HG03342 (cell line): Measurements from ENCODE around the gene AOPEP.
"Not testable (repeated sequence)": the region's sequence is repeated elsewhere in the genome, so short reads cannot be mapped to it uniquely, and the experiment has no call there.

Experiments
- ATAC-seq: cut with Tn5 transposase; IDR thresholded peaks from one replicate; pipeline ENCODE4 v1.9.1; 2021; ENCODE audit warnings: mild to moderate bottlenecking, moderate library complexity; ENCODE audit not compliant: unreplicated experiment

The AOPEP gene

DNA sequence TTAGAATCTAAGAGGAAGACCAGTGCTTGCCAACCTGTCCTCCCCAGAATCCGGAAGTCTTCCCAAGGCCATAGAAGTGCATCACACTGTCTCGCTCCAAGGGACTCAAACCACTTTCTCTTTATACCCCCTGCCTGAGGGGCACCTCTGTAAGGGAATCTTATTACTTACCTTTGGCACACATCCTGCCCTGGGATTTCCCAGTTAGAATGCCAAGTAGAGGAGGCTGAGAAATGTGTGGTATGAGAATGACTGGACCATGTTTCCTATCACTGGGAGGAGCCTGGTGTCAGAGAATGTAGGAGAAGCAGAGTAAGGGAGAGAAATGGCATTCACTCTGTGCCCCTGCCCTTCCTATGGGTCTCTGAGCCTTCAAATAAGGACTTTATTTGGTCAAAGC is 85.8 kb downstream of the AOPEP start:
- ATAC-seq, result no peak

DNA sequence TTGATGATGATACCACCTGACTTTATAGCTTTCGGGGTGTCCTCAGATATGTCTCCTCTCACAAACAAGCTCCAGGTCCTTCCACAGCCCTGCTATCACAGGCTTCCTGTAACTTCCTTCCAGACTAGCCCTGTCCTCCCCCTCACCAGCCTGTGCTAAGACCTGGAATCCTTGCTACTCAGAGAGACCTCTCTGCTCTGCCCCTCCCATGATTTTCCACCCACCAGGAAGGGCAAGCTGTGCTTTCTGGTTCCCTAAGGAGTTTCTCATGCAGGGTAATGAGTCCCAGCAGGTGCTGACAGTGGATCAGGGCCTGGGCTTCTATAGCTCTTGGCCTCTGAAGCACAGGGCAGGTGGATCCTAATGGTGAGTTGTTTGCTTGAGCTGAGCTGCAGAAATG is 86.9 kb downstream of the AOPEP start:
- ATAC-seq, result no peak

DNA sequence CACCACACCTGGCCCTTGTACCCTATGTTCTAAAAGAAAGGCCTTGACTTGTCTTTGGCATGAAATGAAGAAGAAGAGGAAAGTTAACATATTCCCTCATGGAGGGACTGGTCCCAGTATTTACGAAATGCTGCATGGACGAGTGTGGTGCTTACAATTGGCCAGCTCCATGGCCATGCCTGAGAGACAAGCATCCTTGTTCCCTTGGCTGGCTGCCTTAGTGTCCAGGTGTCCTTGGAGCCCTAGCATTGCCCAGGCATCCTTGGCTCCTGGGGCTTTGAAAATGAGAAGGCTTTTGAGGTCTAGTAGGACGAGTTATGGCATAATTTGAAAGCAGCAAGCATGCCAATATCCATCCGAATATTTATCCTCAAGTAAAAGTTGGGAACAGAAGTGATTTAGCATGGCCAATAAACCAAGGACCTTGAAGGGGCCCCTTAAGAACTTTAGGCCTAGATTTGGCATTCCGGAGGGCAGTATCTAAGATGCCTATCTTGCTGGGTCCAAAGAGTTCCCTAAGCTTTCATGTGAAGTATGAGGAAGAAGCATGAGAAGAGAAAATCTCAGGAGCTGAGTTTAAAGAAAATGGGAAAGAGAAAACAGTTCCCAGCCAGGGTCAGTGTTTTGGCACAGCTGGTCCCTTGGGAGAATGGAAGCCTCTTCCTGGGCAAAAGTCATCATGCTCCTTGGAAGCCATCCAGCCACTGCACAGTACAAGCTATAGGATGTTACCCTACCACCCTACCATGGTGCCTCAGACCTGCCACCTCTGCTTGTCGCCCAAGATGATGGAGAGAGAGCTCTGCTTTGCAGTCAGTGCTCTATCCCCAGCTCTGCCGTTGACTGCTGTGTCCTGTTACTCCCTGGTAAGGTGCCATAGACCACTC is 91.0 kb downstream of the AOPEP start:
- ATAC-seq, result no peak

DNA sequence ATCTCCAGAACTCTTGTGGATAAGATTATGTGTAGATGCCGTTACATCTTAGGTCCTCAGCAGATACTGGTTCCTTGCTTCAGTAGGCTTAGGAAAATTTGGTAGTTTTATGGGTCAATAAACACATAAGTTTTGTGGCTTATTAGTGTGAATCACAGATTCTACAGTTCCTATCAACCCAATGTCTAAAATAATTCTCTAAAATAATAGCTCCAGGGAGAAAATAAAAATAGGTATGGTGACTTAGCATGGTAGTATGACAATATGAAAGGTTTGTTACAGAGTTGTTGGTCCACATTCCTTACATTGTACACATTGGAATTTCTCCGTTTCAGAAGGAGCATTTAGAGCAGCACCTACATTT is 91.7 kb downstream of the AOPEP start:
- no peak for ATAC-seq

DNA sequence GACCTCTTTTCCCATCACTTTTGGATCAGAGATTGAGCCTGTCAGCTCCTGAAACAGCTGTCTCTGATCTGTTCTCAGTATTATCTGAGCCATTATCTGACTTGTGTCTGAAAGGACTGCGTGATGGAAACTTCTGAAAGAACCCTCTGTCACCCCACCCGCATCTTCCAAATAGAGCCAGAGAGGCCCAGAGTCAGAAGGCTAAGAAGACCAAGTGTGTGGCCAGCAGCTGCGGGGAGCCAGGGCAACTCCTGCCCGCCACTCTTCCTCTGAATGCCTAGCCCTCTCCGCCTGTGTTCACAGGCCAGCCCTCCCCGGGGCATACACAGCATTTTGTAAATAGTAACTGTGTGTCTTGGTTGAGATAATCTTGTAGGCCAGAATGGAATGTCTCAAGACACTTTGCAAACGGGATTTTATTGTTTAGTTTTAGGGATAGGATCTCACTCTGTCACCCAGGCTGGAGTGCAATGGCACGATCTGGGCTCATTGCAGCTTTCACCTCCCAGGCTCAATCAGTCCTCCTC is 92.7 kb downstream of the AOPEP start:
- ATAC-seq, result no peak

DNA sequence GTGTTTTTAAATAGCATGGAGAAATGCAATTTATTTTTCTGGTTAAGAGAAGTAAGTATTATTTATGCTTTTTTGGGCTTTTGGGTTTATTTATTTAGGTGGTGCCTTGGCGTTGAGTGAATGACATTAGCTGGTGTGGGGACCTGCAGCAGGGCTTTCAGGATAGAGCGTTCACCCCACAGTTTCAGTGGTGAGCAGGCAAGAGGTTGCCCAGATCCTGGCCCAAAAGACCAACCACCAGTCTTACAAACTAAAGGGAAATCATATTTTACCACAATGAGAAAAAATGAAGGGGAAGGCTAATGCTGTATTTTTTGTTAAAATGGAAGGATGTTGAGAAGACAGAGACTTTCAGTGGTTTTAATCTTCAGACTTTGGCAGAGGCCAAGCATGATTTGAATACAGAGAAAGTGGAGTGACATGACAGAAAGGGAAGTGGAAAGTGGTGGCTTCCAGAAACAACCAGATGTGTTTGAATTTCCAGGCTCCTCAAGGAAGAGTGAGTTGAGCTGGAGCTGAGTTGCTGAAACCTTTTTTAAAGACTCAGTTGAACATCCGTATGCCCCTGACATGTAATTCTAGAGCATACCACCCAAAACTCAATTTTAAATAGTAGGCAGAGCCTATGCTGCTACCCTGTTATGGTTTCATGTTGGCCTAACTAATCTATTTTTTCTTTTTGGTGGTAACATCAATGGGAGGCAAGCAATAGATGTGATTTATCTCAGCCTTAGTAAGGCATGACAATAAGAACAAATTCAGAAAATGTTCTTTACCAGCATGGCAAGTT is 94.8 kb downstream of the AOPEP start:
- peak; percentile 86 for ATAC-seq

DNA sequence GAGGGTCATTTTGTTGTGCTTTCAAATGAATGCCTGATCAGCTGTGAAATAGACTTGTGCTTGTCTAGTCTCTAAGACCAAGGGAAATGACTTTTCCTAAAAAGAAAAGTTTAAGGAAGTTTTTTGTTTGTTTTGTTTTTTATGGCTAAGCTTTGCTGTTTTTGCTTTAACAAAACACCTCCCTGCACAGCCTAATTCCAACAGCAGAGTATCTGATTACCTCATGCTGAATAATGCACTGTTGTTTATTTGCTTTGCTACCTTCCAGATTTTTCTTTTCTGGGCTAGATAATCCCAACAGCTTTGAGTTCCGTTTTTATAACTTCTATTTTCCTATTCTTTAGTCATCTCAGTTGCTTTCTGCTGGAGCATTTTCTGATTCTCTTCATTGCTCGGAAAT is 95.8 kb downstream of the AOPEP start:
- no peak for ATAC-seq

DNA sequence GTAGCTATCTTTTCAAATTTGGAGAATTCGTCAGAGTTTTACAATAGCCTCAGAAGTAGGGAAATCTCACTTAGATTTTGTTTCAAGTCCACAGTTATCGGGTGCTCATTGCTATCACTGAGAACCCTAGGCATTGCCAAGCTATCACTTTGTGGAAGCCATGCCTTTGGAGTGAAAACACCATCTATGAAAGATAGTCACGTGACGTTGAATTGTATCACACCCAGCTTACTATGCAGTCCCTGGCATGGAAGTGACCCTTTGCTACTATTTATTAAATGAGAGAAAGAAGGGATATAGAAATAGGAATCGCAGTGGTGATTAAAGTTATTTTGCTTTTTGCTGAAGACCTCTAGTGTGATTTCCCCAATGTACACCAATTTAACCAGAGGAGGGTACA is 97.2 kb downstream of the AOPEP start:
- no peak for ATAC-seq

DNA sequence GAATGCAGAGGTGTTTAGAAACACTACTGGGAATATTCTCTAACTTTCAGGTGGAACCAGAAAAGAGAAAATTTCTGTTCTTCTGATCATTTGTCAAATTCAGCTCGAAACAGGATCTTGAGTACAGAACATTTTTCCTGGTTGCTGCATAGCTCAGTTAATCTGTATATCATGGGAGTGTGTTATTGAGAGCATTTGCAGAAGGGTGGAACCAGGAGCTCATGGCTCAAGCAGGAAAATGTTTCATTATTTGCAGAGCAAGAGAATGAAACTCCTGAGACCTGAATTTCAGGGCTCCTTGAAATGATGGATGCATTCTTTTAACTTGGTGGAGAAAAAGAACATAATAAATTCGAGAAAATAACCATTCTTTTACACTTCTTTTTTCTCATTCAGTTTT is 97.9 kb downstream of the AOPEP start:
- ATAC-seq, result no peak

DNA sequence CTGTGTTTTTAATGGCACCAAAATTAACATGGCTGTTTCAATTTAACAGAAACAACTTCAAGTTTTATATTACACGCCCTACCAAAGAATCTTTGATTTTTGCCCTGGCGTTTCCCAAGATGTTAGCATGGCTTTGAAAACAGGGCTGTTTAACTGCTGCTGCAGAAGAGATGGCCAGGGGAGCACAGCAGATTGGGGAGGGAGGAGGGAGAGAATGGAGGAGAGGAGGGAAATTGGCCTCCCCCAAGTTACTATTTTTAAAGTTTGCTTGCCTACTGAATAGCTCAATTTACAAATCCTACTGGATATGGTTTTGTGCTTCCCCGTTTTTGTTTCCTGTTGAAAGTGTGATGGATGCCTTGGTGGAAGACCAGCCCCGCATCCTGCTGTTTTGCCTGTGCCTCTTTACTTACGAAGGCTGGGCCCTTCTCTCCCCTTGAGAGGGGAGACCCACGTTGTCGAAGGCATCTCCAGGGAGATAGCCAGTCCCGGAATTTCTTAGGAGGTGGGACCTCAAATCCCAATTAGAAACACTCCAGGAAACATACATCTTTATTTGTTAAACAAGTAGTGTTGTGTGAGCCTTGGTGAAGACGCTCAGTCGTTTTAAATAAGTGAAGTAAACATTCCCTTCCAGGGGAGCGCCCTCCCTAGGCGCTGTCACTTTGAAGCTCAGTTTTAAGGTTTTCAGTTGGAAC is 98.6 kb downstream of the AOPEP start:
- ATAC-seq, result no peak

DNA sequence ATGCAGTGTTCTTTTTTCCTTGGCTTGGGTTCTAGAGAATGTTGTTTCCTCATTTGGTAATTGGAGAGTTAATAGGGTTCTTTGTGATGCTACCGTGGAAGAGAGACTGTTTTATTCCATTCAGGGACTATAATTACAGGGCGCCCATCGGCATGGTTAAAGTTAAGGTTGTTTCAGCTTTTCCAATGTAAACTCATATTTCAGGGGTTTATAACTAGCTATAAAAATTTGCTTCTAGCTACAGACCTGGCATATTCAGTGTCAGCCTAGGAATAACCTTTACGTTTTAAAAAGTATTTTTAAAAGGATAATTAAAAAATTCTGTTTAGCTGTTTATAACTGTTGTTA is 99.1 kb downstream of the AOPEP start:
- ATAC-seq, result no peak

DNA sequence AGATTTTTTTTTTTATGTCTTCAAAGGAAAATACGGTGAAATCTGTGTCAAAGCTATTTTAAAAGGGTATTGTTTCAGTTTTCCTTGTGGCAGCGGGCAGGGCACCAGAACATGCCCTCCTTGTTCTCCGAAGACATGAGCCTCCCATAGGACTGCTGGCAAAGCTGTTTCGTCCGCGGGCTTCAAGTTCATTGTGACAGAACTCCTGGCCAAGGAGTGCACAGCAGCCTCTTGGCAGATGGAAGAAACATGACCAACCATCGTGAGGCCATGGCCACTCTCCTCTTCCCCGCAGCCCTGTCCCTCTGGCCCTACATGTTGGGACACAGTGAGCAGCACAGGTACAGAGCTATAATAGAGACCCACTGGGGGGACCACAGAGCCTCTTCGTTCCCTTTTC is 99.5 kb downstream of the AOPEP start:
- no peak for ATAC-seq

DNA sequence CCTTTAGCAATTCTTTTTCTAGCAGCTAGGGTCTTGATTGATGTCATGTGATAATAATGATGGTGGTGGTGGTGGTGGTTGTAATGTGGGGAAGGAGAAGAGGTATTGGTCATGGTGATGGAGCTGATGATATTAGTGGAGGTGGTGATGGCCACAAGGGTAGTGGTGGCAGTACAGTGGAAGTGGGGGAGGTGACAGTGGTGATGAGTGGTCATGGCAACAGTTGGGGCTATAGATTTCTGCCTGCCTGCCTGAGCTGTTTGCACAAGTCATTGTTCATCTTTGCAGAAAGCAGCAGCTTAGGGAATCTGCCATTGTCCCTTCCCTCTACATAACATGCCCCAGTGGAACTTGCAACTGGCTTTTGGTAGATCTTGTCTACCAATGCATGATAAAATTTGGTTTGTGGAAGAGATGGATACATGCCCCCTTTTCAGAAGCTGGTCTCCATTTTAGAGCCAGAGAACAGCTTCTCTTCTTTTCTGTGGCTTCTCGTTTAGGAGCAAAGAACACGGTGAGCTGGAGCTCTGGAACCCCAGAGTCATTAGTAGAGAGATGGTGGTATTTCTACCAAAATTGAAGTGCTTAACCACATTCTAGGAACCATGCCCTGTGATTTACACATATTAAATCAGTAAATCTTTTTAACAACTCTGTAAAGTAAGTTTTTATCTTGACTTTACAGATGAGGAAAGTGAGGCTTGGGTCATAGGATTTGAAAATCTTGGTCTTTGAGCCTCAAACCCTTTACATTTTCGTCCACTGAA is 100.3 kb downstream of the AOPEP start:
- ATAC-seq, result no peak

DNA sequence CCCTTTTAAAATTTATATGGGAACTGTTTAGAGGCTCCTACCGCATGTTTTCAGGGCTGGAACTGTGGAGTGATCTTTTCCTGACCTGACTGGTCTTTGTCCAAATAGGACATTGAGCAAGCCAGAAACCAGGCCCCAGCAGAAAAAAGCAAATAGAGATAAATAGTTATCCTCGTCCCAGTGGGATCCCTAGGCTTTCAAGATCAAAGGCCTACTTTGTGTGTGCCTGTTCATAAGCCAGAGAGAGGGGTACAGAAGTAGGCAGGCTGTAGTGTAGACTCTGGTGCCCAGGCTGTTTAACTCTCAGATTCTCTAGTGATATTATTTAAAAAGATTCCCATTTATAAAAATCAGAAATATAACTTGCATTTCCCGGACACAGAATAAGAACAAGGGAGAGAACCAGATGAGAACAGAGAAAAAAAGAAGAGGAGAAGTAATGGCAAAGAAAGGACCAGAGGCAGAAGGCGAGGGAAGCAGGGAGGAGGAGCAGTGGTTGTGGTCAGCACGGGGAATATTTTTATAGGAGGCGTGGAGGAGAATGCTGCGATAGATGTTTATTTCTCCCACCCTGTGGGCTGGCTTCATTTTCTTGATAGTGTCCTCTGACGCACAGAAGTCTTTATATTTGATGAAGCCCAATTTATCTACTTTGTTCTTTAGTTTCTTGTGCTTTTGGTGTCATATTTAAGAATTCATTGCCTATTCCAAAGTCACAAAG is 101.2 kb downstream of the AOPEP start:
- ATAC-seq, result no peak

DNA sequence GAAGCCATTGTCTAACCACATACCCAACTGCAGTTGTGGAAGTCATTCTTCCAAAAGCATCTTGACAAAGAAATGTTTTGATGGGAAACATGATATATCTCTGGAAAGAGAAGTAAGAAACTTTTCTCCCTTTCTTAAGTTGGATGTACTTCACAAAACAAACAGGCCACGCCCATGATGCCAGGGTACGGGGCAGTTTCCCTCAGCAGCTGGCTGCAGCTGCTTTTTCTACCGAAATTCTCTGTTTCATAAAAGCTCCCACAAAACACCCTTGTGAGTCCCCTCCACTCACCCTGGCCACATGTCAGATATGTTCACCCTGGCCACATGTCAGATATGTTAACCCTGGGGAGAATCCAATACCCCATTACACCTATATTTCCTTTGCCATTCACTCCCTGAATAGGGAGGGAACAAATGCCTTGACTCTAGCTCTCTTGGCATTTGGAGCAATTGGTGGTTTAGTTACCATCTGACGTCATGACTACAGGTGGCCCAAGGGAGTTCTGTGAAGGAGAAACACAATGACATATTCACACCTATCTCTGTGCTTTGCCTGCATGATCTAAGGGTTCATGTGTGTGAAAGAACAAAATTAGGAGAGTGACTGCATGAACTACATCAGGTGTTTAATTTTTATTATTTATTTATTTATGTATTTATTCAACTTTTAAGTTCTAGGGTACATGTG is 103.0 kb downstream of the AOPEP start:
- ATAC-seq, result no peak

DNA sequence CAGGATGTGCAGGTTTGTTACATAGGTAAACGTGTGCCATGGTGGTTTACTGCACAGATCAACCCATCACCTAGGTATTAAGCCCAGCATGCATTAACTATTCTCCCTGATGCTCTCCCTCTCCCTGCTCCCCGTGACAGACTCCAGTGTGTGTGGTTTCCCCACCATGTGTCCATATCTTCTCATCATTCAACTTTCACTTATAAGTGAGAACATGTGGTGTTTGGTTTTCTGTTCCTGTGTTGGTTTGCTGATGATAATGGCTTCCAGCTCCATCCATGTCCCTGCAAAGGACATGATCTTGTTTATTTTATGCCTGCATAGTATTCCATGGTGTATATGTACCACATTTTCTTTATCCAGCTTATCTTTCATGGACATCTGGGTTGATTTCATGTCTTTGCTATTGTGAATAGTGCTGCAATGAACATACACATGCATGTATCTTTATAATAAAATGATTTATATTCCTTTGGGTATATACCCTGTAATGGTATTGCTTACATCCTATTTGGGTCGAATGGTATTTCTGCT is 103.6 kb downstream of the AOPEP start:
- not testable (repeated sequence) for ATAC-seq

DNA sequence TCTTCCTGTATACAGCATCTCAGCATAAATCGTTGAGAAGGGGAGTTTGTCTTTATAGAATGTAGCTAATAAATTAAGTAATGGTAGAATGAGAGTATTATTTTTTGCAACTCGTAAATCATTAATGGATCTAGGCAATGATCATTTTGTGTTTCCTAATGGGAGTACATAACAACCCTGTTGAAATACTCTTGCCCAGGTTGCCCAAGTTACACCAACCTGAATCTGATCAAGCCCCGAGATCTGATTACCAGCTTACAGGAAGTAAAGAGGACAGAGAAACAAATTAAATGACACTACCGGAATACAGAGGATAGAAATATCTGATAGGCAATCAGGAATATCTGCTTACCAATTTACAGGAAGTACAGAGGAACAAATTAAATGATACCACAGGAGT is 107.3 kb downstream of the AOPEP start:
- no peak for ATAC-seq

DNA sequence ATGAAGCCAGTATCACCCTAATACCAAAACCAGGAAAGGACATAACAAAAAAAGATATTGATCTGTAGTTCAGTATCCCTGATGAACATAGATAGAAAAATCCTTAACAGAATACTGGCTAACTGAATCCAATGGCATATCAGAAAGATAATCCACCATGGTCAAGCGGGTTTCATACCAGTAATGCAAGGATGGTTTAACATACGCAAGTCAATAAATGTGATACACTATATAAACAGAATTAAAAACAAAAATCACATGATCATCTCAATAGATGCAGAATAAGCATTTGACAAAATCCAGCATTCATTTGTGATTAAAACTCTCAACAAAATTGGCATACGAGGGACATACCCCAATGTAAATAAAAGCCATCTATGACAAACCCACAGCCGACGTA is 110.9 kb downstream of the AOPEP start:
- ATAC-seq, result no peak

DNA sequence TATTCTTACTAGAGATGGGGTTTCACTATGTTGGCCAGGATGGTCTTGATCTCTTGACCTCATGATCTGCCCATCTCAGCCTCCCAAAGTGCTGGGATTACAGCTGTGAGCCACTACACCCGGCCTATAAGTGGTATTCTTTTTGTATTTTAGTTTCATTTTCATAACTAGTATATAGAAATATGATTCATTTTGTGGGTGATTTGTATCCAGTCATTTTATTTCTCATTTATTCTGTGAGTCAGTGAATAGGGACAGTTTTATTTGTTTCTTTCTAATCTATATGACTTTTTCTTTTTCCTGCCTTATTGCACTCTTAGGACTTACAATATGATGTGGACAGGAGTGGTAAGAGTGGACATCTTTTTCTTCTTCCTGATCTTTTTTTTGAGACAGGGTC is 112.9 kb downstream of the AOPEP start:
- ATAC-seq, result no peak
